GM18511 (cell line): ENCODE data around the gene SLC25A44.

ENCODE experiments used
- ATAC-seq: cut with Tn5 transposase; IDR thresholded peaks from one replicate; pipeline ENCODE4 v1.9.1; 2021; ENCODE audit warnings: mild to moderate bottlenecking, moderate library complexity; ENCODE audit not compliant: unreplicated experiment

The SLC25A44 gene

GRCh38 chr1:156233426-156234127 is 39.7 kb downstream of the SLC25A44 start:
- ATAC-seq, result no peak

DNA sequence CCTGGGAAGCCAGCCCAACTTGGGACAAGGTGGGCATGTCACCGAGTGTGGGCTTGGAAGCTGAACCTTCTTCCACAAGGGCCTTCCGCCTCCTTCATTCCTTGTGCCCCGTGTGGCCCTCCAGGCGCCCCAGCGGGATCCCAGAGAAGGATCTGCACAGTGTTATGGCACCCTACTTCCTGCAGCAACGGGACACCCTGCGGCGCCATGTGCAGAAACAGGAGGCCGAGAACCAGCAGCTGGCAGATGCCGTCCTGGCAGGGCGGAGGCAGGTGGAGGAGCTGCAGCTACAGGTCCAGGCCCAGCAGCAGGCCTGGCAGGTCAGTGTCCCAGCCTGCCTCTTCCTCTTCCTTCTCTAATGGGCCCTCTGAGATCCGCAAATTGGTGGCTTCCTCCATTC is 42.3 kb downstream of the SLC25A44 start:
- no peak for ATAC-seq

- ATAC-seq, result no peak
Measured at GRCh38 chr1:156238248-156238647, 44.3 kb downstream of the SLC25A44 start.

DNA sequence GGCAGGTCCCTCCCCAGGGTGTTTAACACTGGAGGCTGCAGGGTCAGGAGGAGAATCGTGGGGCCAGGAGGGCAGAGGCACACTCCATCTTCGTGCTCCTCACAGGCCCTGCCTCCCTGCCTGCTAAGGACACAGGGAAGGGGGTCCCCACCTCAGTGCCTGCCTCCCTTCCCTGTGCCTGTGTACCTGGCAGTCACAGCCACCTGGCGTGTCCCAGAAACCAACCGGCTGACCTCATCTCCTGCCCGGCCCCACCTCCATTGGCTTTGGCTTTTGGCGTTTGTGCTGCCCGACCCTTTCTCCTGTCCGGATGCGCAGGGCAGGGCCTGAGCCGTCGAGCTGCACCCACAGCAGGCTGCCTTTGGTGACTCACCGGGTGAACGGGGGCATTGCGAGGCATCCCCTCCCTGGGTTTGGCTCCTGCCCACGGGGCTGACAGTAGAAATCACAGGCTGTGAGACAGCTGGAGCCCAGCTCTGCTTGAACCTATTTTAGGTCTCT is 47.5 kb downstream of the SLC25A44 start:
- no peak for ATAC-seq

GRCh38 chr1:156241926-156242325 is 48.0 kb downstream of the SLC25A44 start, which contains the start of gene BGLAP:
Gene BGLAP, plus strand, starts transcription at chr1:156242184. Its CDS starts 48 bp downstream, at chr1:156242232.
- ATAC-seq, result no peak

DNA sequence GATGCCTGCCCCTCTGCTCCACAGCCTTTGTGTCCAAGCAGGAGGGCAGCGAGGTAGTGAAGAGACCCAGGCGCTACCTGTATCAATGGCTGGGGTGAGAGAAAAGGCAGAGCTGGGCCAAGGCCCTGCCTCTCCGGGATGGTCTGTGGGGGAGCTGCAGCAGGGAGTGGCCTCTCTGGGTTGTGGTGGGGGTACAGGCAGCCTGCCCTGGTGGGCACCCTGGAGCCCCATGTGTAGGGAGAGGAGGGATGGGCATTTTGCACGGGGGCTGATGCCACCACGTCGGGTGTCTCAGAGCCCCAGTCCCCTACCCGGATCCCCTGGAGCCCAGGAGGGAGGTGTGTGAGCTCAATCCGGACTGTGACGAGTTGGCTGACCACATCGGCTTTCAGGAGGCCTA is 48.8 kb downstream of the SLC25A44 start:
- ATAC-seq, result no peak

DNA sequence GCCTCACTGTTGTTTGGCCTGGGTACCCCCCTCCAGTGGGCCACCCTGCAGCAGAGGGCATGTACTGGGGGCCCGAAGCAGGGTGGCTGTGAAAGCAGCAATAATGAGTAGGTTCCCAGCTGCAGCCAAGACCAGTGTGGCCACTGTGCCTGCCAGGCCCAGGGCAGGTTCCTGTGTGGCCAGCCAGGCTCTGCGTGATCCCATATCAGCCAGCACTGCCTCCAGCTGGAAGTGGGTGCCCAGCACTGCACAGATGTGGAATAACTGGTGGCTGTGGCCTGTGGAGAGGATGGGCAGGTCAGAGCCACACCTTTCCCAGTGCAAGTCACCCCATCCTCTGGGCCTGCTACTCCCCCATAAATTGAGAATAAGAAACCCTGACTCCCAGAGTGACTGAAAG is 50.2 kb downstream of the SLC25A44 start:
- no peak for ATAC-seq

- no peak for ATAC-seq
Measured at GRCh38 chr1:156244712-156245111, 50.8 kb downstream of the SLC25A44 start.

- no peak for ATAC-seq
Measured at GRCh38 chr1:156245451-156246232, 51.7 kb downstream of the SLC25A44 start.

- ATAC-seq, result no peak
Measured at GRCh38 chr1:156246241-156246780, 52.4 kb downstream of the SLC25A44 start.

- ATAC-seq, result no peak
Measured at GRCh38 chr1:156246781-156247459, 53.0 kb downstream of the SLC25A44 start.

- ATAC-seq, result no peak
Measured at GRCh38 chr1:156247460-156248322, 53.8 kb downstream of the SLC25A44 start, which contains the start of gene PAQR6. Gene PAQR6, minus strand, starts transcription at chr1:156248056. Its CDS starts 1,325 bp downstream, at chr1:156246731.

GRCh38 chr1:156248323-156248683 is 54.4 kb downstream of the SLC25A44 start:
- ATAC-seq, result no peak

DNA sequence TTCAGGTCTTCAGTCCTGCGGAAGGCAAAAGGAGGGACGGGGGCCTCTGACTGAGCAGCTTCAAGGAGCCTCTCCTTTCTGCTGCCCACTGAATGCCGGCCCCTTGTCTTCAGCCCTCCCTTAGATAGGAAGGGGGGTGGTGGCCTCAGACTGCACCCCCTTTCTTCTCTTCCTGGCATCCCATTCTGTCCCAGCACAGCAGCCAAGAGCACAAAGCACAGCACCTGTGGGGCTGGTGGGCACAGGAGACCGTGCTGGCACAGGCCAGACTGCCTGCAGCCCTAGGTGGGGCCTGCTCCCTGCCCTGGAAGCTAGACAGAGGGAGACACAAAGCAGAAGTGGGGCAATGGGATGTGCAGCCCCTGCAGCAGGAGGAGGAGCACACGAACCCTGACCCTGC is 55.7 kb downstream of the SLC25A44 start:
- no peak for ATAC-seq

DNA sequence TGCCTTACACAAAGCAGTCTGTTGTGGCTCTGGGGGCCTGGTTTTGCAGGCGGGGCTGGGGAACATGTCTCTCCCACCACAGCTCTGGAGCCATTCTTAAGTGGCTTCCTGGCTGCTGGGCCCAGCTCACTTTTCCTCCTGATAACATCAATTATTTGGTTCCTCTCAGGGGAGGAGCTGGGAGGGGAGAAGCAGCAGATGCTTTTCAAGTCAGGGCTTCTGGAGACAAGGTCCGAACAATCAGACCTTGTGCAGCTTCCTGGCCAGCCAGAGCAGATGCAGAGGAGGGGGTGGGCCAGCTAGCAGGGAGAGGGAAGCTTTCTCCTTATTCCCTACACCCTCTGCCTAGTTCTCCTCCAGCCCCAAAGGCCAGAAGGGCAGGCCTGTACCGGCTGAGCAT is 57.6 kb downstream of the SLC25A44 start:
- ATAC-seq, result no peak

DNA sequence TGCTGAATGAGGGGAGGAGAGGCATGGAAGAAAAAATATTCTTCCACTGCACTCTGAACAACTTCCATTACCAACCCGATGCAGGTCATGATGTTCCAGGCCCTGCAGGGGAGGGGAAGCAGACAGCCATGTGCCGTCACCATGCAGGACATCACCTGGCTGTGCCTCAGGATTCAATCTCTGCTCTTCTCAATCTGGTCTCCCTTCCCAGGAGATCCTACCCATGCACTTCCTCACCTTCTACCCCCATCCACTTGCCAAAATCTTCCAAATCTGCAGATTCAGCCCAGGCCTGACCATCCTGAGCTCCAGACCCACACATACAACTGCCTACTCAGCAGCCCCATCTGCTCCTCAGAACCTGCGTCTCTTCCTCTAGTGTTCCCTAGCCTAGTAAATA is 59.7 kb downstream of the SLC25A44 start:
- no peak for ATAC-seq

- no peak for ATAC-seq
Measured at GRCh38 chr1:156257711-156258110, 63.8 kb downstream of the SLC25A44 start.

DNA sequence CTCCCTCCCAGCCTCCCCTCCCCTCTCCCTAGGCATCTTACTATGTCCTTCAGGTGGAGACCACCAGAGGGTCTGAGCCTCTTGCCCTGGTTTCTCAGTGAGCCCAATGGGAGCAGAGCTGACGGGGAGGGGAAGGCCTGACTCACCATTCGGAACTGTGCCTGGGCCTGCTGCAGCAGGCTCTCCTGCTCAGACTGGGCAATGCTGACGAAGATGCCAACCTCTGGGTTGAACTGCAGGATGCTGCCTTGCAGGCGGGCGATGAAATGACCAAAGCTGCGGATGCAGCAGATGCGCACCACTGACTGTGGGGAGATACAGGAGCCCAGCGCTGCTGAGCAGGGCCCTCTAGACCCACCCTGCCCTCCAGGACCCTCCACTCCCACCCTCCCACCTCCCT is 65.0 kb downstream of the SLC25A44 start:
- no peak for ATAC-seq

- ATAC-seq, result no peak
Measured at GRCh38 chr1:156259805-156260204, 65.9 kb downstream of the SLC25A44 start.

GRCh38 chr1:156260896-156261295 is 67.0 kb downstream of the SLC25A44 start:
- no peak for ATAC-seq
